GM18867 (cell line): ENCODE data around the gene HOXD13.

ENCODE experiments used
- ATAC-seq: cut with Tn5 transposase; IDR thresholded peaks from one replicate; pipeline ENCODE4 v1.9.1; 2021; ENCODE audit warnings: mild to moderate bottlenecking, moderate library complexity; ENCODE audit not compliant: unreplicated experiment

Gene HOXD13

GRCh38 chr2:176130957-176131847 lies 38.7 kb downstream of the HOXD13 start:
- ATAC-seq: no peak

DNA sequence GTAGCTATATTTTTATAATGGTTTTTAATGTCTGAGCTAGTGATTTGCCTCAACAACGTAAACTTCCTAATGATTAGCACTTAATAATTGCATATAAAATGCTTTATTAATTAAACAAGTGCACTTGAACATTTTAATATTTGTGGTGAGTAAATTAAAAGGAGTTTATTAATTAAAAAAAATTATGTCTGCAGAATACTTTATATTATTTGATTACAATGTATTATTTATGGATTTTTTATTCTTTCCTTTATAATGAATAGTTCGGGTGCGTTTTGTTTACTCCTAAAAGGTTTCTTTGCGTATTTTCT lies 39.3 kb downstream of the HOXD13 start:
- no peak for ATAC-seq

DNA sequence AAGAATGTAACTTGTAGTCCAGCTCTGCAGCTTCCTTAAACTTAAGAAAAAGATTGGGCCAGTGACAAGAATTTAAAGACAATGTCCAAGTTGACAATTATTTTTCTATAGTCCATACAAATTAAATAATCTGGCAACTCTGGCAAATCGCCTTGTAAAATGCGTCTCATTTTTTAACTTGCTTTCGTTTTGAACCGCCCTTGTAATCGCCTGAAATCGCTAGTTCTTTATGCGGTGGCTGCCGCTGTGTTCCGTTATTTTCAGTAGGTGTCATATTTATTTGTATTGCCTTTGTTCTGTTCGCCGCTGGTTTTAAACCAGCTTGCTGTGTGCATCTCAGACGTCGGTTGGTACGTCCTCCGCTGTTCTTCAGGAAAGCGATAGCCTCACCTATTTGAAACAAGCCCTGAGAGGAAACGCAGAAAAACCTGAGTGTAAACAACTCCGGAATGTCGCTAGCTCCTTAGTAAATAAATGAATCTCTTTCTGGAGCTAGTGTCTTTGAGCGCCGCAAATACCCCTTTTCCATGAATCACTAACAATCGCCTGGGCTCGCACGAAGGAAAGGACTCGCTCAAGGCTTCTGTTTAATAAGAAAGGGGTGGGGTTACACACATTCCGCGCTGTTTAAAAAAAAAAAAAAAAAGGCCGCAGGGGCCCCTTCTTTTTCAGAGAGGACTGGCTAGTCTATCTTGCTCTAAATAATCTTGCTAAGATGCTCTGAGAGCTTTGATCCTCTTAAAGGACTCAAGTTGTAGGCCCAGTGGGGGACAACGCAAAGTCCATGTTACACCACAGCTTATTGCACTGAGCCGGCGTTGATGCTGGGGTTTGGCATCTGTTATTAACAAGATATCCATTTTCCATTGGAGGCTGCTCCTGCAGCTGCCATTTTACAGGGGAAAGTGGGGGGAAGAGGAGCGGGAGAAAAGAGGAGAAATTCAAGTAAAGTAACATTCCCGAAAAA lies 40.0 kb downstream of the HOXD13 start:
- no peak for ATAC-seq

DNA sequence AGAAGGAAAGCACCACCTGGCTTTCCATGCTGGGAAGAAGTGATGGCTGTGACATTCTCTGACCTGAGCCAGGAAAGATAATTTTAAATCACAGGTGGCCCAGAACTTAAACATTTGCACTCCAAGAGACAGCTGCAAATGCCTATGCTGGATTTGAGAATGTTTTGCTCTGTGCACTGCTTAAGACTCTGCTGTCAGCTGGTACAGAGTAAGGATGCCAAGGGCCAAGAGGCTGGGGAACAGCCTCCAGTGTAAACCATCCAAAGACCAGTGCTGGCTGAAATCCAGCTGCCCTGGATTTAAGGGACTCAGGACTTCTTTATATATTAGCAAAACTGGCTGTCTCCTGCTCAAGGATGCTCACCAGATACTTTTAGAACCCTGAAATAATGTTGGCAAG lies 40.9 kb downstream of the HOXD13 start:
- ATAC-seq: no peak

GRCh38 chr2:176134035-176134434 lies 41.5 kb downstream of the HOXD13 start:
- ATAC-seq: no peak

DNA sequence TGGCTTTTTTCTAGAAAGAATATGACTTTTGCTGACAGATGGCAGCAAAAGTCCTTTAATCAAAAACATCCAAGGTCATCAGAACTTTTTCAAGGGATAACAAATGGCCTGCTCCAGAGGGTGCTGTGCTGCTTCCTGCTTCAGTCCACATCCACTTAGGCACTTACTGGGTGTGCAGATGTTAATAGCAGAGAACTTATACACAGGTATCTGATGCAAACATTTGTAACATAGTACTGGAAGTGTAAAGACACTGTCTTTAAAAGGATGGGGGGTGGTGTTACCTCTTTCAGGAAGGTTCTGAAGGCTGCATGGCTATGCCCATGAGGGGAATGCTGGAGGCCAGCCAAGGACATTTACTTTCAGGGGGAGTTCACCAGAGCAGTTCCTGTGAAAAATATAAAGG lies 42.5 kb downstream of the HOXD13 start:
- no peak for ATAC-seq

DNA sequence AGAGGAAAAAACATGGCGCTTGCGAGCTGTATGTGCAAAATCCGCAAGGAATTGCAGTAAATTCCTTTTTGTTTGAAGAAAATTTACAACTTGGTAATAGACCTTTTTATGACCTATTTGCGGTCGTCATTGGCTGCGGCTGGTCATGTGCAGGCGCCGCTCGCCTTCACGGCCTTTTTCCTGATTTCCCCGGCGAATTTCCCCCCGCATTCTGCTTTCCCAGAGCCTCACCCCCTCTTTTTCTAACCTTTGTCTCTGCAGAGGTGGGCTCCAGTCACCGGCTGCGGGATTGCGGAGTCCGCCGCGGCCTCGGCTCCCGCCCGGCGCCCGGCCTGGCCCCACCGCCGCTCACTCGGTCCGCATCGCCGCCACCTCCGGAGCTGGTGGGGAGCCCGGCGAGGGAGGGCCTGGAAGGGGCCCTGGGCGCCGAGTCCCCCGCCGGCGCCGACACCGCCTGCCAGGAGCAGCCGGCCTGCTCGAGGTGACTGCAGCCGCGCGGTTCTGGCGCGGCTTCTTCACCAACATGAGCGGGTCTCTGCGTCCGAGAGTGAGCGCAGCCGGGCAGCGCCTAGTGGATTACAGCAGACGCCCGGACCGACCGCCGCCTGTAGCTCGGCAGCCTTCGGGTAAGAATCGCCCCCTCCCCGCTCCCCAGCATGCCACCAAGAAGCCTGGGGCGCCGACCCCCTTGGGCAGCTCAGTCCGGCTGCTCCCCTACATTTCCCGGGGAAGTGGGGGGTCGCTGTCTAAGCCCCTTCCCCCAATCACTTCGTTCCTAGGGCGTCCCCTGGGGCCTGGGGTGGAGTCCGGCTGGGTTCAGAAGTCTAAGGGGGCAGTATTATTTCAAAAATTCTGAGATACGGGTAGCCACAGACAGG lies 44.1 kb downstream of the HOXD13 start:
- ATAC-seq: no peak

DNA sequence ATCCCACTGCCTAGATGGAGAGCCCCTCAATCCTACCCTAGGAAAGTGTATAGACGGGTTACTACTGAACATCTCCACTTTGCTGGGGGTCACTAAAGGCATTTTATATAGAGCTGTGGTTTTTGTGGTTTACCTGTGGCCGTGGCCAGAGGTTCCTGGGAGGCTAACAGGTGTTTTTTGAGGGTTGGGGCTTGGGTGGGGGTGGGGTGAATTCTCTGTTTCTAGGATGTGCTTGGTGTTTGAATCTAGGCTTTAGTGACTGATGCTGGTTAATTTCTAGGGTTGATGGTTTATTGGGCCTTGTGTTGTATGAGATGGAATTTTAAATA lies 44.7 kb downstream of the HOXD13 start:
- ATAC-seq: no peak

DNA sequence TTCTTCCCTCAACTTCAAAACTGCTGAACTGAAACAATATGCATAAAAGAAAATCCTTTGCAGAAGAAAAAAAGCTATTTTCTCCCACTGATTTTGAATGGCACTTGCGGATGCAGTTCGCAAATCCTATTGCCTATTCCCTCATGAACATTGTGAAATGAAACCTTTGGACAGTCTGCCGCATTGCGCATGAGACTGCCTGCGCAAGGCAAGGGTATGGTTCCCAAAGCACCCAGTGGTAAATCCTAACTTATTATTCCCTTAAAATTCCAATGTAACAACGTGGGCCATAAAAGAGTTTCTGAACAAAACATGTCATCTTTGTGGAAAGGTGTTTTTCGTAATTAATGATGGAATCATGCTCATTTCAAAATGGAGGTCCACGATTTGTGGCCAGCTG lies 45.4 kb downstream of the HOXD13 start:
- no peak for ATAC-seq

- ATAC-seq: no peak
These were observed 46.0 kb downstream of the HOXD13 start for GRCh38 chr2:176138526-176138922.

- ATAC-seq: no peak
These were observed 46.6 kb downstream of the HOXD13 start for GRCh38 chr2:176138923-176139660.

DNA sequence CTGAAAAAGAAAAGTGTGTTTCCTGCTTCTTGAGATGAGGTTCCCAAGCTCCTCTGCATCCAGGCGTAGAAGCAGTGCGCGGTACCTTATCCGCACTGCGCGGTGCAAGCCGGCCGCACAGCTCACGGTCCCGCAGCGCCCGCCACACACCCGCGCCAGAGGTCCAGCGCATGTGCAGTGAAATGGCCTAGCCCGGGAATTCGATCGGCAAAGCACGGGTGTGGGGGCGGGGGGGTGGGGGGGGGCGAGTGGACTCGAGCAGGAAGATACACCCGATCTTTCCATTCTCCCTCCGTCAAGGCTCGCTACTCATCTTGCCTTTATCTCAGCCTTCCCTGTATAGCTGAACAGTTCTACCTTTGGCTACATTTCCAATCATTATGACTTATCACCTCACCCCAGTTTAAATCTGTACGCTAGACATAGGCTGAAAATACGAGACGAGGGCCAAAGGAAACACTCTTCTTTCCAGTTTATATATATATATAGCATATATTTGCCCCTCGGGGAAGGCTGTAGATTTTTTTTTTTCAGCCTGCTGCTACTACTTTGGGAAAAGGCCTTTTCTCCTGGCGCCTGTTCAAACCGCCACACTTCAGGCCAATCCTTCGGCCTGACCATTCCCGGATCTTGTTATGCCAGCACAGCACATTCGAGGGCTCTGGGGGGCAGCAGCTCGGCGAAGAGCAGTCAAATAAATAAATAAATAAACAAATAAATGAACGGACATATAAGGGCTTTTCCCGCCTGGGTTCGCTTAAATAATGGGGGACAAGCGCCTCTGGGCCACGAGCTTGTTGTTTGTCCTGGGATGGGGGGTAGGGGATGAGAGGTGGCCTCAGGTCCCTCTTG lies 47.4 kb downstream of the HOXD13 start:
- ATAC-seq: no peak

DNA sequence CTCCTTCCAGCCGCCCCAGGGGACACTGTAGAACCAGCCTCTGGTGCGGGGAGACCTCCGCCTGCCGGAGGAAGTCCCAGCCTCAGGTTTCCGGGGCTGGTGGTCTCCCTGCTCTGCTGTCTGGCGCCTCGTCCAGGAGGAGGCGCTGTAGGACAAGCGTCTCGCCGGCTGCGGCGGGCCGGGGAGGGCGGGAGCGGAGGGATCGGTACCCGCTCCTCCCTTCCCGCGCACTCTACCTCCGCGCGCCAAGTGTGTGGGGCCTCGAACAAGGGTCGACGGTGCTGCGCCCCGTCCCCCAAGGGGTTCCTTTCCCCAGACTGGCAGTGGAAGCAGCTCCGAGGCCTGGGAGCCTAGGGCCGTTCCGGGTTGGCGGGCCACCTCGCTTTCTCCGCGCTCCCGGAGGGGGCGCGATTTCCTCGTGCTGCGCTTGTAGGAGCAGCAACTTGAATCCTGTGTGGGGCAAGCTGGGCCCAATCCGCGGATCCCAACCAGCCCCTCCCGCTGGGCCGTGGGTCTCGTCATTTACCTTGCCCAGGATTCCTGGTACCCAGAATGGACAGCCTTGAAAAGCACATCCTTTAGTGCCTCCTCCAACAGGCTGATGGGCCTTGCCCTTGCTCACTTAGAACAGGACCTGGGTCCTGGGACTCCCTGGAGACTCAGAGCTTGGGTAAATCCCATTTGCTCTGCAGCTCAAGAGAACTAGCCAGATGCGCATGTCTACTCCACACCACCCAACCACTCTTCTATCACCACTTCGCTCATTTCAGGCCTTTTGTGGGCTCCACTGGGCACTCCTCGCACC lies 48.2 kb downstream of the HOXD13 start:
- ATAC-seq: peak; percentile 95

GRCh38 chr2:176142281-176142680 lies 49.8 kb downstream of the HOXD13 start:
- ATAC-seq: no peak
